Measurements from ENCODE around the gene FAM53A.
A peak's percentile ranks its signal among the peaks of the same experiment; 100 is the strongest.

Gene FAM53A

DNA sequence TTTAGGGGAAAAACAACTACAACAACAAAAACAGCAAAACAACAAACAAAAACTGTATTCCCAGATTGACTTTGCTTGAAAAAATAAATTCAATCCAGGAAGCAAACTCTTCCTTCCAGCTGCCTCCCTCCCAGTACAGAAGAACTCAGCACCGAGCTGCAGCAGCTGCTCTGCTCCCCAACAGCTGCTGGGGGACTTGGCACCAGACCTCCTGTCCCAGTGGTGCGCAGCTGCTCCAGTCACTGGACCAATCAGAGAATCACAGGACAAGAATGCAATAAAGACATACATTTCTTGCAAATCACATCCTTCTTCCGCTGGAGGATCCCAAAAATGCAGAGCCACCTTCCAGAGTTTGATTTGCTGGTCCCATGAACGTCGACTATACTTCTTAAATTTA is 11.8 kb upstream of the FAM53A start:
- Histone ChIP-seq H3K9me3 (ENCODE audit: insufficient read depth, low read depth, low read length) (no peaks in the 10 kb centered on the region), H3K36me3 (ENCODE audit: insufficient read depth, low read depth, low read length) (peaks cover 92% of the 10 kb centered on the region), H3K9ac (ENCODE audit: low read depth, low read length) (no peak overlapping the region), H3K27ac (ENCODE audit: low read length) (no peak overlapping the region), H3K4me1 (ENCODE audit: insufficient read depth, low read length) (no peaks in the 10 kb centered on the region), H3K4me3 (ENCODE audit: low read length) (no peak overlapping the region), H3K27me3 (ENCODE audit: insufficient read depth, low read length) (no peaks in the 10 kb centered on the region)

DNA sequence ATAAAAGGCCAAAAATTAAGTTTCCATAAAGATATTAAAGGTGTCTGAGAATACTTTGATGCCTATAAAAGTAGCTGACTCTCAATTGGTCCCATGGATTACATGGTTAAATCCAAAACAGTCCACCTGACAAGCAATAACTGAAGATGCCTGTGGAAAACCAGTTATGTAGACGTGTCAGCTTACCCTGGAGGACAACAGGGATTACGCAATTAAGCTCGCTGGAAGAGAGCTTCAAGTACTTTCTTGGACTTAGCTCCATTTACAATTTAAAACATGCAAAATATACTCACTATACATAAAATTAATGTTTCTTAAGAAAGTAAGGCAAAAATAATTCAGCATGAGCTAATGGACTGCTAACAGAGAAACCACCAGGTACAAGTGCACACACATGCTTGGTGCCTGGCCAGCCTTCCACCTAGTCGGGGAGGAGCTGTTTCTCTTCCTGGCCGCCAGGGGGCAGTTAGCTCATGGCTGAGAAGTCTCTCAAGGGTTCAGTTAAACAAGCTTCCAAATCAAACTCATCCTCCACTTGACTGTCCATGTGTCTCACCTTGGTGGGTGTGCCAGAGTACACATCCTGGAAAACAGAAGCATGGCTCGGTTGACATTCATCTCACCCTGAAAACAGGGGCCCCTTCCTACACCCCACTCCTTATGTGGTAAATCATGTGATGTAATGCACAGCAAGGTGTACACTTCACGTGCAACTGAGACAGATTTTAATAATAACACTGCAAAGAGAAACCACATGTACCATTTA is 9.2 kb upstream of the FAM53A start:
- Histone ChIP-seq H3K9ac (ENCODE audit: low read depth, low read length) (no peak overlapping the region), H3K36me3 (ENCODE audit: insufficient read depth, low read depth, low read length) (peaks cover 71% of the 10 kb centered on the region), H3K27me3 (ENCODE audit: insufficient read depth, low read length) (no peaks in the 10 kb centered on the region), H3K9me3 (ENCODE audit: insufficient read depth, low read depth, low read length) (no peaks in the 10 kb centered on the region), H3K4me1 (ENCODE audit: insufficient read depth, low read length) (no peaks in the 10 kb centered on the region), H3K27ac (ENCODE audit: low read length) (no peak overlapping the region), H3K4me3 (ENCODE audit: low read length) (no peak overlapping the region)

DNA sequence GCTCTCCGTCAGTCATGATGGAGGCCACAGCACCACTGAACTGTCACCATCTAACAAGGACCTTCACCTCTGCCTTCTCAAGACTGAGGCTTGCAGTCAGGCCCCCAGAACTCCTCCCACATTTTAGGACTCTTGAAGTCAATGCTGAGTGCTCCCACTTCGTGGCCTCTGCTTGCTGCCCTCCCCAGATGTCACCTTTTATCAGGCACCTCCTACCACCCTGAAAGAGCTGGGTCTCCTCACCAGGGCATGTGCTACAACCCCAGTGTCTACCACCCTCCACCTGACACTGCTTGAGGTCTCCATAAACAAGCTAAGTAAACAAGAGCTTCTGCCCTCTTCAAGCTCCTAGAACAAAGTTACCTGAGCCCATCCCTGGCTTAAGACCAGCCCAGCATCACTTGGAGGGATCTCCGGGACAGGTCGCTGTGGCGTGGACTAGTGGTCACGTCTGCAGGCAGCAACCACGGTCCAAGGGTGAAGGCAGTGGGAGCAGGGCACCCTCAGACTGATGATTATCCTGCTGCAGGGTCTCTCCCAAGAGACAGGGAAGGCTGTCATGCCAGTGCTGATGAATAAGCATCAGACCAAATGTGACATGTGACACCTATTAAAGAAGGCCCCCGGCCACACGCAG is 7.7 kb upstream of the FAM53A start:
- no peaks in the 10 kb centered on the region for H3K27me3 ChIP-seq (ENCODE audit: insufficient read depth, low read length)
- peaks cover 62% of the 10 kb centered on the region for H3K36me3 ChIP-seq (ENCODE audit: insufficient read depth, low read depth, low read length)
- no peak overlapping the region for H3K27ac ChIP-seq (ENCODE audit: low read length)

DNA sequence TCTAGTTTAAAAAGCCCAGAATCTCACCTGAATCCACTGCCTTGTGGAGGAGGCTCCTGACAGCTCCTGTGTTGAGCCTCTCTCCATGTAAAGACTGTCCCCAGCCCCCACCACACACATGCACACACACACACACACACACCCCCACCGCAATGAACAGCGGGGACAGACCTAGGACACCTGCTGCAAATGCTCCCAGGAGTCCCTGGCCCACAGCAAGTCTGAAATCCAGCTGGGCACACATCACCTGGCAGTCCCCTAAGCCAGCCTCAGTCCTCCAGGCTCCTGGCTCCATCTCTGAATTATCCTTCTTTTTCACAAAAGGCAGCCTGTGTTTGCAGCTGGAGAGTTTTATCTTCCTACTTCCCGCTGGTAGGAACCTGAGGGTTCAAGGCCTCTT is 6.6 kb upstream of the FAM53A start:
- Histone ChIP-seq H3K4me1 (ENCODE audit: insufficient read depth, low read length) (no peaks in the 10 kb centered on the region), H3K27ac (ENCODE audit: low read length) (no peak overlapping the region), H3K9ac (ENCODE audit: low read depth, low read length) (no peak overlapping the region), H3K9me3 (ENCODE audit: insufficient read depth, low read depth, low read length) (no peaks in the 10 kb centered on the region), H3K36me3 (ENCODE audit: insufficient read depth, low read depth, low read length) (peaks cover 50% of the 10 kb centered on the region), H3K4me3 (ENCODE audit: low read length) (no peak overlapping the region), H3K27me3 (ENCODE audit: insufficient read depth, low read length) (no peaks in the 10 kb centered on the region)

More for the DNA sequence above, 7.7 kb upstream of the FAM53A start:
- Histone ChIP-seq H3K9ac (ENCODE audit: low read depth, low read length) (no peak overlapping the region), H3K9me3 (ENCODE audit: insufficient read depth, low read depth, low read length) (no peaks in the 10 kb centered on the region), H3K4me1 (ENCODE audit: insufficient read depth, low read length) (no peaks in the 10 kb centered on the region), H3K4me3 (ENCODE audit: low read length) (no peak overlapping the region)

DNA sequence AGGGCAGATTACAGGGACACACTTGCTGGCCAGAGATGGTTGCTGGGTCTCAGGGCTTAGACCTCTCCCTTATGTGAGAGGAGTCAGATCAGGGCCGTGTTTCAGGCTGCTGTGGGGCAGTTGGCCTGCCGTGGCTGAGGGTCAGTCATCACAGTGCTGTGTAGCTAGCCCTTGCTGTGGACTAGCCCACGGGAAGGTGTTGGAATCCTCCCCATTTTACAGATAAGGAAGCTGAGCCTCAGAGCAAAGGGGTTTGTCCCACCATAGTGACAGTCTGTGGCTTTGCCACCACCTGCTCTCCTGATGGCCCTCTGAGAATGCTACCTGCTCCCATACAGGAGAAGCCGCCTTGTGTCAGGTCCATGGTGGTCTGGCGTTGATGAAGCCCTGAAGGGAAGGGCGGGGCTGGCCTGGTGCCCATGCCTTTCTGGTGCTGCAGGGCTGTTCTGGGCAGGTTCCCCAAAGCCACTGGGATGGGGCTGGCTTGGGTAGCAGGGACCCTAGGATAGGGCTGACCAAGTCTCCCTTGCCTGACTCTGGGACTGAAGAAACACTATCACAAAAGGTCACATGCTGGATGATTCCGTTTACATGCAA is 2.4 kb upstream of the FAM53A start:
- no peak overlapping the region for H3K27ac ChIP-seq (ENCODE audit: low read length)
- H3K4me3 ChIP-seq (ENCODE audit: low read length), result no peak overlapping the region
- no peaks in the 10 kb centered on the region for H3K9me3 ChIP-seq (ENCODE audit: insufficient read depth, low read depth, low read length)
- peaks cover 12% of the 10 kb centered on the region for H3K36me3 ChIP-seq (ENCODE audit: insufficient read depth, low read depth, low read length)
- no peak overlapping the region for H3K9ac ChIP-seq (ENCODE audit: low read depth, low read length)
- H3K27me3 ChIP-seq (ENCODE audit: insufficient read depth, low read length), result peaks cover 22% of the 10 kb centered on the region
- H3K4me1 ChIP-seq (ENCODE audit: insufficient read depth, low read length), result no peaks in the 10 kb centered on the region; the same call in 1 of the 2 replicates

DNA sequence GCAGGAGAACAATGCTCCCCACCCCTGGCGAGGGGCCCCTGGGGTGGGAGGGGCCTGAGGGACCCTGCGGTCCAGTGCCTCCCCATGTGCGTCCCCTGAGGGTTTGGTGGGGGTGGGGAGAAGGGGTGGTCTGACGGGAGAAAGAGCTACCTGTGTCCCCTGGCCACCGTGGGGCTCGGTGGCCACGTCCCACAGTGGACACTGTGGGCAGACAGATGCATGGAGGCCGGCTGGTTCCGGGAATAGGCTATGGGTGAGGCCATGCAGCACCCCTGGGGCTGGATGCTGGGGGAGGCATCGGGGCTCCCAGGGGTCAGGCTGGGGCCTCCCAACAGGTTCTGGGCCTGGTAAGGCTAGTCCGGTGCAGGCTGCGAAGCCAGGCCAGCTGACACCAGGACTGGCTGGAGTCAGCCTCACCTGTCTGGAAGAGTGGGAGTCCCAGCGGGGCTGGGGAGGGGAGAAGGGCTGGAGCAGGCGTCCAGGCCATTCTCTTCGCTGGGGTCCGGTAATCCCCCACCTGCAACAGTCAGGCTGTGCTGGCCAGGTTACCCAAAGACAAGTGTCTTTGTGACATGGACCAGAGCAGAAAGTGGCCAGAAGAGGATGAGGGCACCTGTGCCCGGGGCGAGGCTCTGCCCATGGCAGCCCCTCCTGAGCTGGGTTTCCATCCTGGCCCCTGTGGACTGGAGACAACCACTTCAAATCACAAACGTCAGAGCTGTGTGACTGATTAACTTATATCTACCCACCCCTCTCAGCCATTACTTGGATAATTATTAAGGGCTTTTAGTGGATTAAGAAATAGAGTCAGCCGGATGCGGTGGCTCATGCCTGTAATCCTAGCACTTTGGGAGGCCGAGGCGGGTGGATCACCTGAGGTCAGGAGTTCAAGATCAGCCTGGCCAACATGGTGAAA is 1.4 kb upstream of the FAM53A start:
- Histone ChIP-seq H3K27ac (ENCODE audit: low read length) (no peak overlapping the region), H3K4me1 (ENCODE audit: insufficient read depth, low read length) (no peaks in the 10 kb centered on the region; the same call in 1 of the 2 replicates), H3K27me3 (ENCODE audit: insufficient read depth, low read length) (peaks cover 22% of the 10 kb centered on the region), H3K9ac (ENCODE audit: low read depth, low read length) (no peak overlapping the region), H3K9me3 (ENCODE audit: insufficient read depth, low read depth, low read length) (no peaks in the 10 kb centered on the region), H3K4me3 (ENCODE audit: low read length) (no peak overlapping the region), H3K36me3 (ENCODE audit: insufficient read depth, low read depth, low read length) (peaks cover 1% of the 10 kb centered on the region; the same call in 1 of the 2 replicates)

DNA sequence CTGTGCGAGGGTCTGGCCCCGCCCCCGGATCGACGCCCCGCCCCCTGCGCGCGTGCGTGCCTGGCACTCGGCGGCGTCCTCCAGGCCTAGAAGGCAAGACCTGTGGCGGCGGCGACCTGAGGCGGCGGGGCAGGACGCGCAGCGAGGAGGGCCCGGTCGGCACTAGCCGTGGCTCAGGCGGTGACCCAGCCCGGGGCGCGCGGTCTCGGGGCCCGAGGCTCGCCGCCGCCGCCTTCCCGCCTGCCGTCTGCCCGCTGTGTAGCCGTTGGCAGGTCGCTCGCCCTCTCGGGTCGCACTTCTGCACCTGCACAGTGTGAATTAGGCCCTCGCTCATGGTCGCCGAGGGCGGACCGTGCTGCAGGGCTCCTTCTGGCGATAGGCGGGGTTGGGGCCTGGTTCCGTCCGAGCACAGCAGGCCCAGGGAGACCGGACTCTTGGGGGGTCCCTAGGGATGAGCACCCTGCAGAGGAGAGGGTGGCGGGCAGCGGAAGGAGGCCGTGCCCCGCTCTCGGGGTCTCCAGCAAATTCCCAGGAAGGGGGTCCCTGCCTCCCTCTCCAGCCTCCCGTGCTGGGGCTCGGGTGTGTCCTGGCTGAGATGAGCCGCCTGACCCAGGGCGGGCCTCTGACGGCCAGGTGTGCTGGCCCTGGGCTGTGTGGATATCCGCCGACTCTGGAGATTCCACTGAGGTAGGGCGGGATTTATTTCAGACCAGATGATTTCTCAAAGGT is 557 bp upstream of the FAM53A start:
- H3K4me3 ChIP-seq (ENCODE audit: low read length), result peak overlapping the region; percentile 35; the same call in 1 of the 2 replicates

DNA sequence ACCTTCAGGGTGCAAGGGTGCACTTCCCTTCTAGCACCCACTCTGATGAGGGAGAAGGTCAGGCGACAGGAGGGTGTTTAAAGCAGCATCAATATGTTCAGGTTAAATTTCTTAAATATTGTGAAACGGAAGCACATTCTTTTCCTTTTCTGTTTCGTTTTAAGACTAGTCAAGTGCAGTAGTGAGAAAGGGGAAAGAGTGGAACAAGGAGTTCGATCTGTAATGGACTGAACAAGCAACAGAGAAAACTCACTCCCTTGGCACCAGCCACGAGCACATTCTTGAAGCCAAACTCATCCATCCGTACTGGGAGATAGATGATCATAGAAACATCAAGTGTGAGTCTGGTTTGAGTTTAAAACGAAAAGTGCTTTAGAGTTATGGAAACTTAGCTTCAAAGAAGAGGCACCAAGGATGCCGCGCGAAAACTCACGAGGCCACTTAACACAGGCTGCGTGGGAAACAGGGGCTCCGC is 815 bp downstream of the FAM53A start:
- H3K4me3 ChIP-seq (ENCODE audit: low read length), result peak overlapping the region; percentile 61

More for the DNA sequence above, 557 bp upstream of the FAM53A start:
- peaks cover 22% of the 10 kb centered on the region for H3K27me3 ChIP-seq (ENCODE audit: insufficient read depth, low read length)
- H3K4me1 ChIP-seq (ENCODE audit: insufficient read depth, low read length), result no peaks in the 10 kb centered on the region; the same call in 1 of the 2 replicates
- H3K27ac ChIP-seq (ENCODE audit: low read length), result no peak overlapping the region
- H3K9me3 ChIP-seq (ENCODE audit: insufficient read depth, low read depth, low read length), result no peaks in the 10 kb centered on the region
- no peak overlapping the region for H3K9ac ChIP-seq (ENCODE audit: low read depth, low read length)
- H3K36me3 ChIP-seq (ENCODE audit: insufficient read depth, low read depth, low read length), result no peaks in the 10 kb centered on the region

DNA sequence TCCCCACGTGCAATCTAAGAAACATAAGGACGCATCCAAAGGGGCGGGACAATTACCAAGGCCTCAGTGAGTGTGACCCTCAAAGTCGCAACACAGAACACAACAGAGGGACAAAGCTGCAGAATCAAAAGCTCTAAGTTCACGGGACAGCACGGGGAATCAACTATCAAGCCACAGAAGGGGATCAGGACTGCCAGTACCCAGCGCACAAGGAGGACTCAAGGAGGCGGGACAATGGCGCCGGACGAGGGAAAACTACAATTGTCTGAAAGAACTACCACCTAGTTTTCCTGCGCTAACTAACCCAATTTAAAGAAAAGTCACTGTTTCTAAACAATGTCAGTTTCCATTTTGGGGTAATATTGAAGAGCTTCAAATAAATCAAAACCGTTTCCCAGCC is 1.3 kb downstream of the FAM53A start:
- H3K9ac ChIP-seq (ENCODE audit: low read depth, low read length), result no peak overlapping the region
- H3K27me3 ChIP-seq (ENCODE audit: insufficient read depth, low read length), result peaks cover 22% of the 10 kb centered on the region
- H3K36me3 ChIP-seq (ENCODE audit: insufficient read depth, low read depth, low read length), result no peaks in the 10 kb centered on the region
- no peaks in the 10 kb centered on the region for H3K9me3 ChIP-seq (ENCODE audit: insufficient read depth, low read depth, low read length)
- peak overlapping the region; percentile 61 for H3K4me3 ChIP-seq (ENCODE audit: low read length)
- no peaks in the 10 kb centered on the region; the same call in 1 of the 2 replicates for H3K4me1 ChIP-seq (ENCODE audit: insufficient read depth, low read length)
- H3K27ac ChIP-seq (ENCODE audit: low read length), result no peak overlapping the region

More for the DNA sequence above, 815 bp downstream of the FAM53A start:
- Histone ChIP-seq H3K9ac (ENCODE audit: low read depth, low read length) (no peak overlapping the region), H3K27ac (ENCODE audit: low read length) (no peak overlapping the region), H3K9me3 (ENCODE audit: insufficient read depth, low read depth, low read length) (no peaks in the 10 kb centered on the region), H3K4me1 (ENCODE audit: insufficient read depth, low read length) (no peaks in the 10 kb centered on the region; the same call in 1 of the 2 replicates), H3K27me3 (ENCODE audit: insufficient read depth, low read length) (peaks cover 22% of the 10 kb centered on the region), H3K36me3 (ENCODE audit: insufficient read depth, low read depth, low read length) (no peaks in the 10 kb centered on the region)

DNA sequence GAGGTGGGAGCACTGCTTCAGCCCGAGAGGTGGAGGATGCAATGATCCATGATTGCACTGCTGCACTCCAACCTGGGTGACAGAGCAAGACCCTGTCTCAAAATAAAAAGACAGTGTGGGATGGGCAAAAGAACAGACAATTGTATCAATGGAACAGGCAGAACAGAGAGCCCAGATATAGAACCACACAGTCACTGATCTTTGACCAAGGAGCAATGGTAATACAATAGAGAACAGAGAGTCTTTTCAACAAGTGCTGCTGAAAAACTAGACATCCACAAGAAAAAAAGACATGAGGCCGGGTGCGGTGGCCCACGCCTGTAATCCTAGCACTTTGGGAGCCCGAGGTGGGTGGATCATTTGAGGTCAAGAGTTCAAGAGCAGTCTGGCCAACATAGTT is 5.9 kb downstream of the FAM53A start:
- Histone ChIP-seq H3K4me1 (ENCODE audit: insufficient read depth, low read length) (no peaks in the 10 kb centered on the region; the same call in 1 of the 2 replicates), H3K36me3 (ENCODE audit: insufficient read depth, low read depth, low read length) (no peaks in the 10 kb centered on the region), H3K9me3 (ENCODE audit: insufficient read depth, low read depth, low read length) (no peaks in the 10 kb centered on the region), H3K27me3 (ENCODE audit: insufficient read depth, low read length) (peaks cover 15% of the 10 kb centered on the region), H3K9ac (ENCODE audit: low read depth, low read length) (no peak overlapping the region), H3K27ac (ENCODE audit: low read length) (no peak overlapping the region), H3K4me3 (ENCODE audit: low read length) (no peak overlapping the region)

All from iPS-20b (cell line).